GM18951 (cell line): Measurements from ENCODE around the gene CEP76.
"Not testable (repeated sequence)": the region's sequence is repeated elsewhere in the genome, so short reads cannot be mapped to it uniquely, and the experiment has no call there.

Experiments
- POLR2A ChIP-seq: IDR thresholded peaks from 4 replicates; pipeline ENCODE4 v1.6.1; 2011; ENCODE audit warnings: mild to moderate bottlenecking; ENCODE audit not compliant: insufficient read length, insufficient read depth; ENCODE audit errors: extremely low read depth
- in situ Hi-C: fragments of 300-500 bp; cut with MboI; formaldehyde crosslinking; loops from one replicate; pipeline ENCODE4 v1.12.0; 2022; ENCODE audit warnings: low sequenced_read_pairs, mixed read lengths, inconsistent platforms; ENCODE audit not compliant: unreplicated experiment

CEP76 gene

GRCh38 chr18:12647773-12648172 is 54.8 kb downstream of the CEP76 start:
- no peak for TF ChIP-seq POLR2A
- in situ Hi-C loops = no loop called here

DNA sequence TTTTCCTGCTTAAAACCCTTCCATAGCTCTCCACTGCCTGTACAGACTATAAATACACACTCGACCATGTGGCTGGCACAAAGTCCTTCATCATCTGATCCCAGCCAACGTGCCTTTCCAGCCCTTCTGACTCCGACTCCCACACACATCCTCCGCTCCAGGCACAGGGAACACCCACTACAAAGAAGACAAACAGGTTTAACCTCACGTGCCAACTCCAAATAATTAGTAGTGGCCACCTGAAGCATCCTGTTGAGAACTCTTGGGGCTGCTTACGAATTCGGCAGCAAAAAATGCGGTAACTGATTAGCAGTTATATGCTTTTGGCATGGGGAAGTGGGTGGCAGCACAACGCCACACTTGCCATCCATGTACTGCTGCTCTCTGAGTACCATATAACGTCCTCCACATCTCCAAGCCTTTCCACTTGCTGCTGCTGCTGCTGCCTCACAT is 56.7 kb downstream of the CEP76 start:
- in situ Hi-C loops = no loop called here
- TF ChIP-seq POLR2A = no peak

- in situ Hi-C loops = no loop called here
- no peak for TF ChIP-seq POLR2A
Measured at GRCh38 chr18:12645254-12645653, 57.3 kb downstream of the CEP76 start.

GRCh38 chr18:12643756-12644155 is 58.8 kb downstream of the CEP76 start:
- in situ Hi-C loops = not testable (repeated sequence)

DNA sequence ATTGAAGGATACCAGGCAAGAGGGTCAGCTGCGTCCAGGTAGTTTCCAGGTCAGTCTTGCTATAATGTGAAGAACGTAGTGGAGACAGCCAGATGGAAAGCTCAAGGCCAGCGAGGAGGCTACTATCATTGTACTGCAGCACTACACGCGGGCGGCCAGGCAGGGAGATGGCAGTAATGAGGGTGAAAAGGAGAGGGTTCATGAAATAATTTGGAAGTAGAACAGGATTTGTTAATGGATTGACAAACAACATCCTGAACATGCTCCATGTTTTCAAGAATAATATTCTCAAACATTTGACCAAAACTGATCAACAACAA is 61.7 kb downstream of the CEP76 start:
- in situ Hi-C loops = no loop called here
- TF ChIP-seq POLR2A = no peak

GRCh38 chr18:12639990-12640880 is 62.3 kb downstream of the CEP76 start:
- no peak for TF ChIP-seq POLR2A
- in situ Hi-C loops = no loop called here

DNA sequence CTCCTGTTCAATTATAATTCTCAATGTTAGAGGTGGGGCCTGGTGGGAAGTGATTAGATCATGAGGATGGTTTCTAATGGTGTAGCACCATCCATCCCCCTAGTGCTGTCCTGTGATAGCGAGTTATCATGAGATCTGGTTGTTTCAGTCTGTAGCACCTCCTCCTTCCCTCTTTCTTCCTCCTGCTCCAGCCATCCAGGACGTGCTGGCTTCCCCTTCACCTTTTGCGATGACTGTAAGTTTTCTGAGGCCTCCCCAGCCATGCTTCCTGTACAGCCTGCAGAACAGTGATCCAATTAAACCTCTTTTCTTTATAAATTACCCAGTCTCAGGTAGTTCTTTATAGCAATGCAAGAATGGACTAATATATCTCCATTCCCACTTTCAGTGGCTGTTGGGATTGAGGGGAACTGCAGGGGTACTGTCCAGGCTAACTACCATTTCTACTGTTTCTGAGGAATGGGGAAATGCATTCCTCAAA is 63.8 kb downstream of the CEP76 start:
- in situ Hi-C loops = no loop called here
- no peak for TF ChIP-seq POLR2A

DNA sequence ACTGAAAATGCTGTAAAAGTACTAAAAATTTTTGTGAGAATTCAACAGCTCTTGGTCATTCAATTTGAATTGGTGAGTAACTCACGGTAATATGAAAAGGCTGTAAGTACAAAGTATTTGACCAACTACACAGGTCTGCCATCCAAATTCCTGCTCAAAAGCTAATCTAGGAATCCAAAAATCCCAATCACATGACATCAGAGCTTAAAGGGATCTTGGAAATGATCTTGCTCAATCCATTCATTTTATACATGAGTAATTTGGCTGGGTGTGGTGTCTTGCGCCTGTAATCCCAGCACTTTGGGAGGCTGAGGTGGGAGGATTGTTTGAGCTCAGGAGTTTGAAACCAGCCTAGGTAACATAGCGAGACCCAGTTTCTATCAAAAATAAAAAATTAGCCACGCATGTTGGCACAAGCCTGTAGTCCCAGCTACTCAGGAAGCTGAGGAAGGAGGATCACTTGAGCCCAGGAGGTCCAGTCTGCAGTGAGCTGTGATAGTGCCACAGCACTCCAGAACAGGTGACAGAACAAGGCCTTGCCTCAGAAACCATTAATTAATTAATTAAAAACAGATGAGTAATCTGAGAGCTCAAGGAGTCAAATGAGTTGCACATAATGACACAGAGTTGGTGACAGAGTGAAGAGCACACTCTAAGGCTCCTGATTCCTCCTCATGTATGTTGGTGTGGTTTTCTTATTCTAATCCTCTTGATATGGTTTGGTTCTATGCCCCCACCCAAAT is 64.5 kb downstream of the CEP76 start:
- TF ChIP-seq POLR2A = no peak
- in situ Hi-C loops = no loop called here

GRCh38 chr18:12637393-12637792 is 65.1 kb downstream of the CEP76 start:
- in situ Hi-C loops = no loop called here
- no peak for TF ChIP-seq POLR2A

GRCh38 chr18:12631831-12632477 is 70.6 kb downstream of the CEP76 start:
- in situ Hi-C loops = no loop called here
- no peak for TF ChIP-seq POLR2A

DNA sequence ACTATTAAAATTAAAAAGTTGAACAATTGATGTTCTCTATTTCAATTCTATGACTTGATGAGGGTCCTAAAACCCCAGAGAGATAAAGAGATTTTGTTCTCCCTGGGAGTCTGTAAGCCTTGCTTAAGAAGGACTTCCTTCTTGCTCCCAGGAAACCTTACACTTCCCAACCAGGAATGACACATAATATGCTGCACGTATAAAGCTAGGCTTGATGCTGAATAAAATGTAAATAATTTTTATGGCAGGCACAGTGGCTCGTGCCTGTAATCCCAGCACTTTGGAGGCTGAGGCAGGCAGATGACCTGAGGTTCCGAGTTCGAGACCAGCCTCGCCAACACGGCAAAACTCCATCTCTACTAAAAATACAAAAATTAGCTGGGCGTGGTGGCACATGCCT is 72.4 kb downstream of the CEP76 start:
- no peak for TF ChIP-seq POLR2A
- in situ Hi-C loops = no loop called here

- no peak for TF ChIP-seq POLR2A
- in situ Hi-C loops = no loop called here
Measured at GRCh38 chr18:12628706-12629702, 73.5 kb downstream of the CEP76 start.

DNA sequence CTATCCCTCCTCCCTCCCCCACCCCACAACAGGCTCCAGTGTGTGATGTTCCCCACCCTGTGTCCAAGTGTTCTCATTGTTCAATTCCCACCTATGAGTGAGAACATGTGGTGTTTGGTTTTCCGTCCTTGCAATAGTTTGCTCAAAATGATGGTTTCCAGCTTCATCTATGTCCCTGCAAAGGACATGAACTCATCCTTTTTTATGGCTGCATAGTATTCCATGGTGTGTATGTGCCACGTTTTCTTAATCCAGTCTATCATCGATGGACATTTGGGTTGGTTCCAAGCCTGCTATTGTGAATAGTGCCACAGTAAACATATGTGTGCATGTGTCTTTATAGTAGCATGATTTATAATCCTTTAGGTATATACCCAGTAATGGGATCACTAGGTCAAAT is 75.3 kb downstream of the CEP76 start:
- in situ Hi-C loops = not testable (repeated sequence)
